Fibroblast of the aortic adventitia (primary cell): ENCODE results near the gene TPGS2. TPM values are rescaled to one million over a fixed set of nuclear protein-coding genes. Genes with fewer than 3 reads are reported as not detected.

Experiments
- DNase-seq: peaks from one replicate; pipeline ENCODE4 v3.0.0-alpha.2; 2010; ENCODE audit warnings: low read depth
- H3K4me3 ChIP-seq: 2 replicates; pipeline ENCODE4 v1.5.1; 2011; ENCODE audit warnings: low read depth, mild to moderate bottlenecking, control low read depth, low read length, moderate library complexity
- total RNA-seq: library from RNA; depleted of rRNA; stranded (reverse); fragments of >200 nt; gene quantifications from 2 replicates; pipeline ENCODE4 v1.2.3, GENCODE V29; 2012; ENCODE audit warnings: low replicate concordance
- TF ChIP-seq, protein P1 (sequence below): IDR thresholded peaks from 2 replicates; pipeline ENCODE4 v1.5.1; 2011; ENCODE audit warnings: mild to moderate bottlenecking, low read length, control low read depth, inconsistent platforms; ENCODE audit not compliant: insufficient read depth

The TPGS2 gene
- total RNA-seq, 1 donor = 115 TPM

DNA sequence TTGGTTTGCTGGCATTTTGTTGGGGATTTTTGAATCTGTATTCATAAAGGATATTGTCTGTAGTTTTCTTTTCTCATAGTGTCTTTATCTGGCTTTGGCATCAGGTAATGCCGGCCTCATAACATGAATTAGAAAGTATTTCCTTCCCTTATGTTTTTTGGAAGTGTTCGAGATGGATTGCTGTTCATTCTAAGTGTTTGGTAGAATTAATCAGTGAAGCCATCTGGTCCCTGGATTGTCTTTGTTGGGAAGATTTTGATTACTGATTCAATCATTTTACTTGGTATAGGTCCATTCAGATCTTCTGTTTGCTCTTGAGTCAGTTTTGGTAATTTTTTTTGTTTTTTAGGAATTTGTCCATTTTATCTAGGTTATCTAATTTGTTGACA lies 22.4 kb upstream of the TPGS2 start:
- TF ChIP-seq, protein P1, sequence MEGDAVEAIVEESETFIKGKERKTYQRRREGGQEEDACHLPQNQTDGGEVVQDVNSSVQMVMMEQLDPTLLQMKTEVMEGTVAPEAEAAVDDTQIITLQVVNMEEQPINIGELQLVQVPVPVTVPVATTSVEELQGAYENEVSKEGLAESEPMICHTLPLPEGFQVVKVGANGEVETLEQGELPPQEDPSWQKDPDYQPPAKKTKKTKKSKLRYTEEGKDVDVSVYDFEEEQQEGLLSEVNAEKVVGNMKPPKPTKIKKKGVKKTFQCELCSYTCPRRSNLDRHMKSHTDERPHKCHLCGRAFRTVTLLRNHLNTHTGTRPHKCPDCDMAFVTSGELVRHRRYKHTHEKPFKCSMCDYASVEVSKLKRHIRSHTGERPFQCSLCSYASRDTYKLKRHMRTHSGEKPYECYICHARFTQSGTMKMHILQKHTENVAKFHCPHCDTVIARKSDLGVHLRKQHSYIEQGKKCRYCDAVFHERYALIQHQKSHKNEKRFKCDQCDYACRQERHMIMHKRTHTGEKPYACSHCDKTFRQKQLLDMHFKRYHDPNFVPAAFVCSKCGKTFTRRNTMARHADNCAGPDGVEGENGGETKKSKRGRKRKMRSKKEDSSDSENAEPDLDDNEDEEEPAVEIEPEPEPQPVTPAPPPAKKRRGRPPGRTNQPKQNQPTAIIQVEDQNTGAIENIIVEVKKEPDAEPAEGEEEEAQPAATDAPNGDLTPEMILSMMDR = no peak
- no peak overlapping the region for H3K4me3 ChIP-seq
- DNase-seq = no peak

DNA sequence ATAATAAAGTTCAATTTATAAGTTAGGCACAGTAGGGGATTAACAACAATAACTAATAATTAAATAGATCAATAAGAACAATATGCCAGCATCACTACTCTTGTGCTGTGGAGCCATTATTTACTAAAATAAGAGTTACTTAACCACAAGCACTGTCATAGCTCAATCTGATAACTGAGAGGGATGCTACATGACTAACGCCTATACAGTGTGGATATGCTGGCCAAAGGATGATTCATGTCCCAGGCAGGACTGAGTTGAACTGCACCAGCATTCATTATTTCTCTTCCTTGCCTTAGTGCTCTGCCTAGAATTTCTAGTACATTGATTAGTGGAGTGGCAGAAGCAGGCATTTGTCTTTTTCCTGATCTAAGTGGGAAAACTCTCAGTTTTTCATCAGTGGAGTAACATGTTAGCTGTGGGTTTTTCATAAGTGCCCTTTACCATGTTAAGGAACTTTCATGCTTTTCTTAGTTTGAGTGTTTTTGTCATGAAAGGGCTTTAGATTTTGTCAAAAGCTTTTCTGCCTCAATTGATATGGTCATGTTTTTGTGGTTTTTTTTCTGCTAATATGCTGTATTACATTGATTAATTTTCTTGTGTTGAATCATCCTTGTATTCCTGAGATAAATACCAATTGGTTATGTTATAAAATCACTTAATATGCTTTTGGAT lies 21.9 kb upstream of the TPGS2 start:
- DNase-seq = peak; percentile 90
- TF ChIP-seq, protein P1 = no peak

DNA sequence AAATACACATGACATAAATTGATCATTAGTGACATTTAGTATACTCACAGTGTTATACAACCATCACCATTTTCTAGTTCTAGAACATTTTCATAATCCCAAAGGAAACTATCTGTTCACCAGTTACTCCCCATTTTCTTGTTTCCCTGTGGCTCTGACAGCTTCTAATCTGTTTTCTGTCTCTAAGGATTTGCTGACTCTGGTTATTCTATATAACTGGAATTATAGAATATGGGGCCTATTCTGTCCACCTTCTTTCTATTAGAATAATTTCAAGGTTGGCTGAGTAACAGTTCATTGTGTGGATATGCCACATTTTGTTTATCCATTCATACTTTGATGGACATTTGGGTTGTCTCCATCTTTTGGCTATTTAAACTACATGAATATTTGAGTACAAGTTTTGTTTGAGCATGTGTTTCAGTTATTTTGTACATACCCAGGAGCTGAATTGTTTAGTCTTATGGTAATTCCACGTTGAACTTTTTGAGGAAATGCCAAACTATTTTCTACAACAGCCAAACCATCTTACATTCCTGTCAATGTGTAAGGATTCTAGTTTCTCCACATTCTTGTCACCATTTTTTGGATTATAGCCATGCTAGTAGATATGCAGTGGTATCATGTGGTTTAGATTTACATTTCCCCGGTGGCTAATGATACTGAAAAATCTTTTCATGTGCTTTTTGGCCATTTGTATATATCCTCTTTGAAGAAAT lies 20.6 kb upstream of the TPGS2 start:
- no peak overlapping the region for H3K4me3 ChIP-seq
- peak; percentile 80 for DNase-seq
- TF ChIP-seq, protein P1 = no peak

More for the DNA sequence above, 21.9 kb upstream of the TPGS2 start:
- H3K4me3 ChIP-seq = no peak overlapping the region

DNA sequence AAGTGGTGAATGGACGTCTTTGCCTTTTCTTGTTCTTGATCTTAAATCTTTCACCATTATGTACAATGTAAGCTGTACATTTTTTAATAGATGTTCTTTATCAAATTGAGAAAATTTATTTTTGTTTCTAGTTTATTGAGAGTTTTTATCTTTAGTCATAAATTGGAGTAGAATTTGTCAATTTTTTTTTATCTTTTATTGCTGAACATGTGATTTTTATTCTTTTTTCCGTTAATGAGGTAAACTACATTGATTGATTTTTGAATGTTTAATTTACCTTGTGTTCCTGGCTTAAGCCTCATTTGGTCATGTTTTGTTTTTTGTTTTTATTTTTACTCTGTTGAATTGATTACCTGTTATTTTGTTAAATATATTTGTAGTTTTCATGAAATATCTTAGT lies 19.8 kb upstream of the TPGS2 start:
- TF ChIP-seq, protein P1 = no peak
- DNase-seq = no peak
- no peak overlapping the region for H3K4me3 ChIP-seq

DNA sequence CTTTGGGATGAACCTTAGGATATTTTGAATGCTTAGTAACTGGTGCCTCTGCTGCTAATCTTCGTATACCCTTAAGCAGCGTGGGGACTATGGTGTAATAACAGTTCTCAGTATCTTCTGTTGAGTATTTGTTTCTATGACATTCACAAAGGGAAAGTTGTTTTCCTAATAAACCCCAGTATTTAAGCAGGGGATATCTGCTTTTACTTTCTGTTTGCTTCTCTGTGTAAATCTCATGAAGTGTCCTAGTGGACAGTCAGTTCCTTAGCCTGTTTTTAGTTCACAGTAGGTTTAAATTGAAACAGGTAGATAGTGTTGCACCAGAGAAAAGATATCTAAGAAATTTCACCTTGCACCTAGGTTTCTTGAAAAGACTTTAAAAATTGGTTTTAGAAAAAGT lies 15.0 kb upstream of the TPGS2 start:
- TF ChIP-seq, protein P1 = peak; percentile 12
- peak; percentile 10 for DNase-seq
- no peak overlapping the region for H3K4me3 ChIP-seq

DNA sequence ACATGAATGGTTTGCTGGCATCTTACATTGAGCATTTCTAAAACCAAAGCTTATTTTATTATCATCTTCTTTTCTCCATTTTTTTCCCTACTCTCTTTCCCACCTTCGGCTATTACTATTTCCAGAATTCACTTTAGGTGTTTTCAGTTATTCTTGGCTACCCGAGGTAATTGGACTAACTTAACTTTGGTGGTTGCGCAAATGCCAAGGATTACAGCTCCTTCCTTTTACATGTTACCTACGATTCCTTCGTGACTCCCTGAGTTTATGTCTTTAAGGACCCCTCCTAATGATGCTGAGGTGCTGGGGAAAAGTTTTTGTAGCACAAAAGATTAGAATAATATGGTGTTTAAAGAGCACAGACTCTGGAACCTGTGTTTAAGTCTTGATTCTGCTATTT lies 14.4 kb upstream of the TPGS2 start:
- TF ChIP-seq, protein P1 = no peak
- DNase-seq = no peak
- H3K4me3 ChIP-seq = no peak overlapping the region
